K562 (cell line): ENCODE data around the gene GDAP2.

Experiments
- EP300 ChIP-seq: IDR thresholded peaks from 2 replicates; pipeline ENCODE4 v1.6.1; 2012; ENCODE audit warnings: low read length, improper control_type of control experiment
- HMG20B ChIP-seq: fragments of 250-450 bp; sonication (Bioruptor Pico); IDR thresholded peaks from 2 replicates; pipeline ENCODE4 v1.5.0; 2021; ENCODE audit warnings: mild to moderate bottlenecking
- SIX5 ChIP-seq, 2 experiments: IDR thresholded peaks; 2 replicates each; pipeline ENCODE4 v1.6.1; 2011; ENCODE audit warnings: low read length in 2 of 2, borderline replicate concordance in 1 of 2, low read depth in 1 of 2, mild to moderate bottlenecking in 1 of 2, moderate library complexity in 1 of 2; ENCODE audit not compliant: insufficient read depth in 1 of 2

- TF ChIP-seq SIX5 (IDR thresholded peaks at IDR 0.05; ENCODE audit: borderline replicate concordance in 1 of 2, insufficient read depth in 1 of 2, low read depth in 1 of 2, low read length in 2 of 2) = no peak
- no peak for TF ChIP-seq HMG20B (CRISPR knock-in tag)
- TF ChIP-seq EP300 = no peak
Observed at GRCh38 chr1:117851687-117852086, 77.7 kb downstream of the GDAP2 start.
